ENCODE data around the gene RETREG3.
"Not testable (repeated sequence)": the region's sequence is repeated elsewhere in the genome, so short reads cannot be mapped to it uniquely, and the experiment has no call there.

RETREG3 gene

DNA sequence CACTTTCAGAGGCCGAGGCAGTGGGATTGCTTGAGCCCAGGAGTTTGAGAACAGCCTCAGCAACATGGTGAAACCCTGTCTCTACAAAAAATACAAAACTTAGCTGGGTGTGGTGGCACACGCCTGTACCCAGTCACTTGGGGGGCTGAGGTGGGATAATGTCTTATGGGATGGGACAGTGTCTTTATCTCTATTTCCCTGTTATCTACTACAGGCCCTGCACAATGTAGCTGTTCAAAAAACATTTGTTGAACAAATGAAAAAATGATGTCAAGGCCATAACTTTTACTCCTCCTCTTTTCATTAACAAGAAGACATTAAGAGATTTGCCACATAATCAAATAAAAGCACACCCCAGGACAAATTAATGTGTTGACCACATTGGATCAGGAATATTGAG lies 14.1 kb upstream of the RETREG3 start:
- TF ChIP-seq, protein P1, sequence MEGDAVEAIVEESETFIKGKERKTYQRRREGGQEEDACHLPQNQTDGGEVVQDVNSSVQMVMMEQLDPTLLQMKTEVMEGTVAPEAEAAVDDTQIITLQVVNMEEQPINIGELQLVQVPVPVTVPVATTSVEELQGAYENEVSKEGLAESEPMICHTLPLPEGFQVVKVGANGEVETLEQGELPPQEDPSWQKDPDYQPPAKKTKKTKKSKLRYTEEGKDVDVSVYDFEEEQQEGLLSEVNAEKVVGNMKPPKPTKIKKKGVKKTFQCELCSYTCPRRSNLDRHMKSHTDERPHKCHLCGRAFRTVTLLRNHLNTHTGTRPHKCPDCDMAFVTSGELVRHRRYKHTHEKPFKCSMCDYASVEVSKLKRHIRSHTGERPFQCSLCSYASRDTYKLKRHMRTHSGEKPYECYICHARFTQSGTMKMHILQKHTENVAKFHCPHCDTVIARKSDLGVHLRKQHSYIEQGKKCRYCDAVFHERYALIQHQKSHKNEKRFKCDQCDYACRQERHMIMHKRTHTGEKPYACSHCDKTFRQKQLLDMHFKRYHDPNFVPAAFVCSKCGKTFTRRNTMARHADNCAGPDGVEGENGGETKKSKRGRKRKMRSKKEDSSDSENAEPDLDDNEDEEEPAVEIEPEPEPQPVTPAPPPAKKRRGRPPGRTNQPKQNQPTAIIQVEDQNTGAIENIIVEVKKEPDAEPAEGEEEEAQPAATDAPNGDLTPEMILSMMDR (IDR thresholded peaks at IDR 0.05; ENCODE audit: low read depth, low read length), result no peak
- no peak for DNase-seq (ENCODE audit: extremely low read depth, low read depth)

GRCh38 chr17:42621987-42622386 lies 12.8 kb upstream of the RETREG3 start:
- DNase-seq (ENCODE audit: extremely low read depth, low read depth), result not testable (repeated sequence)

DNA sequence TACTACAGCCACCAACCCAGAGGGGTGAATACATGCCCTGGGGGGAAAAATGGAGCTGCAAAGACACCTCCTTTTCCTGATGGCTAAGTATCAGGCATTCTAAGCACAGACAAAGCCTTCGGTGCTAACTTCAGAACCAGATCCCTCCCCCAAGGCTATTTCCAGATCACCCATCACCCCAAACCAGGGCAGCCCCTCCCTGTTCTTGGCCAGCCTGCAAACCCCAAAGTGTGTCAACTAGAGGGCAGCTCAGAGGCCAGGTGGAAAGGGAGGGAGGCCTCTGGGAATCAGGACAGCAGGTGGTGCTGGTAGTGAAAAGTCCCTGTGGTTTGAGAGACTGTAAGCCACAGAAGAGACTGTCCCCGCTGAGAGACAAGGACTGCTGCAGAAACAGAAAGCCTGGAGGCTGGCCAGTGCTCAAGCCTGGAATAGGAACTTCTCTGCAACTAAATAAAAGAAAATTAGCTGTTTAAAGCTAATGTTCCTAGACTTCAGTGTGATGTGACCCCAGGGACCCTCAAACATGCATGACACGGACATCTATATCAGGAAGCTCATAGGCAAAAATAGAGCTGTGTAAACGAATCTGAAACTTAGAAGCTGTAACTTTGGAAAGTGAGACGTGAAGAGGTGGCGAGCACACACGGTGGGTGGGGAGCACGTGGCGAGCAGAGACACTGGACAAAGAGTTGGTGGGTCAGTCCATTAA lies 9.4 kb upstream of the RETREG3 start:
- DNase-seq (ENCODE audit: extremely low read depth, low read depth), result no peak
- TF ChIP-seq, protein P1 (IDR thresholded peaks at IDR 0.05; ENCODE audit: low read depth, low read length), result peak; percentile 2

DNA sequence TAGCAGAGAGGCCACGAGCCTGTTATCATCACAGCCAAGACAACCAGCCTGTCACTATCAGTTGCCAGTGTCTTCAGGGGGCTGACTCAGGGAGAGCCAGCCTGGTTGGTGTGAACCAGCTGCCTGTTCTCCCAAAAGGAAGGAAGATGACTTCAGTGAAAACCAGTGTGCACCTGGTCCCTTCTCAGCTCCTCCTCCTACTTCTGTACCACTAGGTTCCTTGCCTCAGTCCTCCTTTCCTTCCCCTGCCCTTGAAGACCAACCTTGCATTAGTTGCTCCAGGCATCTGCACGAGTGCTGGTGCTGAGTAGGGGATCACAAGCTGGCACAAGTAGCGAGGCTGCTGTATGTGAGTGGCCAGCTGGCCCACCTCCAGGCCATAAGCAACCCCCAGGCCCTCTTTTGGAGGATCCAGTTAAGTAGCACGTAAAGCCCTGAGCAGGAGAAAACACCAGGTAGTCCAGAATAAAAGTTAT lies 8.8 kb upstream of the RETREG3 start:
- TF ChIP-seq, protein P1 (IDR thresholded peaks at IDR 0.05; ENCODE audit: low read depth, low read length), result no peak
- DNase-seq (ENCODE audit: extremely low read depth, low read depth), result no peak

DNA sequence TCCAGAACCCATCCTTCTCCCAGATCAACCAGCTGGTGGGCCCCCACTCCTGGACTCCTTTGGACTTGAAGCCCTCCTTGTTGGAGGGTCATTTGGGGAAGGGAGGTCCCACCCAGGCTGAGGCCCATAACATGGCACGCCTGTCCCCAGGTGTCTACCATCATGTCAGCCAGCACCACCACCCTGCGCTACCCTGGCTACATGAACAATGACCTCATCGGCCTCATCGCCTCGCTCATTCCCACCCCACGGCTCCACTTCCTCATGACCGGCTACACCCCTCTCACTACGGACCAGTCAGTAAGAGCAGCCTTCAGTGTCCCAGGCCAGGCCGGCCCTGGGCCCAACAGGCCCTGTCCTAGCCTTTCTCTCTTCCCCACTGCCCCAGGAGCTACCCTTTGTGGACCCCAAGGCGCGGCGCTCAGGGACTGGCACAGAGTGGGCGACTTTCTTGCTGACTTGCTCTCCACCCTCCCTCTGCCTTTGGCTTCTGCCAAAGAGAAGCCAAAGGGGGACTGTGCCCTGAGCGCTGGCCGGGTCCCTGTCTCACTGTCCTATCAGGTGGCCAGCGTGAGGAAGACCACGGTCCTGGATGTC lies 4.6 kb upstream of the RETREG3 start:
- TF ChIP-seq, protein P1 (IDR thresholded peaks at IDR 0.05; ENCODE audit: low read depth, low read length), result no peak
- DNase-seq (ENCODE audit: extremely low read depth, low read depth), result no peak

- no peak for DNase-seq (ENCODE audit: extremely low read depth, low read depth)
- TF ChIP-seq, protein P1 (IDR thresholded peaks at IDR 0.05; ENCODE audit: low read depth, low read length), result no peak
Measured at GRCh38 chr17:42612013-42612412, 2.8 kb upstream of the RETREG3 start.

DNA sequence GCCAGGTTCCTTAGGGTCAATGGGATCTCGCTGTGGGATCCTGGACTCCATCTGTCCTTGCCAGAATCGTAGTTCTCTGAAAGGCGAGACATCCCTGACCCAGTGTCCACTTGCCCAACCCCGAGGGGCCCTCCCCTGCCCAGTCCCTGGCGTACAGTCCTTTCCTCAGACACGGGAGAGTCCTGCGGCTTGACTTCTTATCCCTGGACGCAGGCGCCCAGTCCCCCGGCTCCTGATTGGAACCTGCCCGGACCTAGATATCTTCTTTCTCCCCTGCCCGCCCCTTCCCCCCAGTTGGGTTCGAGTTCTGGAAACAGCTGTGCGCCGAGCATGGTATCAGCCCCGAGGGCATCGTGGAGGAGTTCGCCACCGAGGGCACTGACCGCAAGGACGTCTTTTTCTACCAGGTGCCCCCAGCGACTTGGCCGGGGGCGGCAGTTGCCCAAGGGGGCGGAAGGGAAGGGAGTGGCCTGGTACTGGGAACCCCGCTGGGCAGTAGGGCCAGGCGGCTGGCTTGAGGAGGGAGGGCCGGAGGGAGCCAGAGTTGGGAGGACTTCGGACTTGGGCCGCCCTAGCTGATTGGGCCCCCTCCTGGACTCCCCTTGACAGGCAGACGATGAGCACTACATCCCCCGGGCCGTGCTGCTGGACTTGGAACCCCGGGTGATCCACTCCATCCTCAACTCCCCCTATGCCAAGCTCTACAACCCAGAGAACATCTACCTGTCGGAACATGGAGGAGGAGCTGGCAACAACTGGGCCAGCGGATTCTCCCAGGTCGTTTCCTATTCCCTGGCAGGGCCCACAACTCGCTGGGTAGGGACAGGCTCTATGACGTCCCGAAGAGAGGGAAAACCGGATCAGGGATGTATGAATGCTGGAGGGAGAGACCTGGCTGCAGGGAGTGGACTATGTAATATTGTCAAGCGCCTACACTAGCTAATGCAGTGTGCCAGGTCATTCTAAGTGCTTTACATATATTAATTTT lies 934 bp upstream of the RETREG3 start:
- peak; percentile 5 for DNase-seq (ENCODE audit: extremely low read depth, low read depth)
